Activated naive CD4-positive, alpha-beta T cell treated with anti-CD3 and anti-CD28 coated beads for 36 hours (primary cell): ENCODE data around the gene GBP7. TPM values are rescaled to one million over a fixed set of nuclear protein-coding genes. Genes with fewer than 3 reads are reported as not detected.
"Not testable (repeated sequence)": the region's sequence is repeated elsewhere in the genome, so short reads cannot be mapped to it uniquely, and the experiment has no call there.

Experiments used
- CTCF ChIA-PET: fragments of 350-600 bp; sonication (Branson Sonifier 250); formaldehyde crosslinking; loops from one replicate; lab custom pipeline; 2021; ENCODE audit warnings: antibody characterized with exemption; lab: Charles Lee
- DNase-seq: peaks from one replicate; pipeline ENCODE4 v3.0.0-alpha.2; 2020
- H3K27ac Mint-ChIP-seq: one replicate; pipeline ENCODE4 v1.8.0; 2021; ENCODE audit warnings: mild to moderate bottlenecking, mixed read lengths
- H3K27me3 Mint-ChIP-seq: one replicate; pipeline ENCODE4 v1.8.0; 2021; ENCODE audit warnings: low read depth, mixed read lengths
- H3K36me3 Mint-ChIP-seq: one replicate; pipeline ENCODE4 v1.8.0; 2021; ENCODE audit warnings: low read depth, mixed read lengths
- H3K4me1 Mint-ChIP-seq: one replicate; pipeline ENCODE4 v1.8.0; 2021; ENCODE audit warnings: low read depth, mixed read lengths
- H3K4me3 Mint-ChIP-seq: one replicate; pipeline ENCODE4 v1.8.0; 2021; ENCODE audit warnings: mild to moderate bottlenecking, moderate library complexity, mixed read lengths
- H3K9me3 Mint-ChIP-seq: one replicate; pipeline ENCODE4 v1.8.0; 2021; ENCODE audit warnings: mixed read lengths
- intact Hi-C: fragments of 100-400 bp; cut with micrococcal nuclease; formaldehyde crosslinking; loops from one replicate; pipeline ENCODE4 v1.15.1; 2023
- total RNA-seq, 2 experiments: library from RNA; stranded (reverse); gene quantifications; one replicate each; pipeline ENCODE4 v1.2.3, GENCODE V29; 2021

The GBP7 gene
- total RNA-seq, 2 experiments from 2014 or later: 0.12 TPM; not detected in 1

GRCh38 chr1:89130716-89131115 is 45.1 kb downstream of the GBP7 start:
- Mint-ChIP-seq H3K4me1 (peaks cover 40% of the 10 kb centered on the region), H3K4me3 (no peak overlapping the region), H3K27me3 (no peaks in the 10 kb centered on the region), H3K27ac (no peak overlapping the region), H3K36me3 (peaks cover 5% of the 10 kb centered on the region), H3K9me3 (peaks cover 4% of the 10 kb centered on the region)
- no peak for DNase-seq
- intact Hi-C loops: no loop called here
- CTCF ChIA-PET: interaction anchor here (1.1 kb wide), 1 partner anchor 45 kb away, joined by 3 read pairs; no protein-coding TSS in a partner anchor

- Mint-ChIP-seq H3K9me3 (peaks cover 4% of the 10 kb centered on the region), H3K36me3 (peaks cover 9% of the 10 kb centered on the region), H3K27ac (peak overlapping the region; percentile 94), H3K4me3 (no peak overlapping the region), H3K4me1 (peaks cover 40% of the 10 kb centered on the region), H3K27me3 (no peaks in the 10 kb centered on the region)
- CTCF ChIA-PET: interaction anchor here (0.7 kb wide), 2 partner anchors 20 to 42 kb away, joined by 4 to 5 read pairs; no protein-coding TSS in a partner anchor
- DNase-seq: no peak
- intact Hi-C loops: no loop called here
These were observed 45.9 kb downstream of the GBP7 start for GRCh38 chr1:89129911-89130310.

GRCh38 chr1:89128003-89128458 is 47.8 kb downstream of the GBP7 start:
- CTCF ChIA-PET: interaction anchor here (1.2 to 1.3 kb wide), 2 partner anchors 42 to 142 kb away, joined by 4 to 5 read pairs; no protein-coding TSS in a partner anchor
- Mint-ChIP-seq H3K27ac (peak overlapping the region; percentile 96), H3K36me3 (peaks cover 27% of the 10 kb centered on the region), H3K4me1 (peaks cover 31% of the 10 kb centered on the region), H3K4me3 (peak overlapping the region; percentile 66)
- intact Hi-C loops, H3K9me3 Mint-ChIP-seq, H3K27me3 Mint-ChIP-seq, DNase-seq: not testable (repeated sequence)

GRCh38 chr1:89126602-89127565 is 48.9 kb downstream of the GBP7 start:
- intact Hi-C loops: loop anchor here (1.0 to 2.0 kb wide), 16 partner anchors 23 to 484 kb away; partner anchors contain the start of genes GBP1, GBP3, GTF2B and KYAT3
- Mint-ChIP-seq H3K27ac (peak overlapping the region; percentile 96), H3K4me3 (peak overlapping the region; percentile 91), H3K4me1 (peaks cover 38% of the 10 kb centered on the region), H3K36me3 (peaks cover 36% of the 10 kb centered on the region)
- CTCF ChIA-PET: interaction anchor here (0.6 to 2.9 kb wide), 12 partner anchors 41 to 320 kb away, joined by 3 to 16 read pairs (median 3); partner anchors contain the start of genes GBP4 and GBP5
- not testable (repeated sequence) for H3K27me3 Mint-ChIP-seq, H3K9me3 Mint-ChIP-seq
- peak; percentile 91 for DNase-seq

GRCh38 chr1:89125913-89126580 is 49.8 kb downstream of the GBP7 start, which contains the start of gene GBP2:
Gene GBP2, minus strand, starts transcription at chr1:89126114. Its CDS starts 4,148 bp downstream, at chr1:89121966.
- DNase-seq: peak; percentile 44
- intact Hi-C loops: loop anchor here (1.0 to 2.0 kb wide), 16 partner anchors 22 to 485 kb away; partner anchors contain the start of genes GBP1, GBP3, GTF2B and KYAT3
- Mint-ChIP-seq H3K9me3 (peaks cover 4% of the 10 kb centered on the region), H3K27ac (peak within 1 kb of the TSS; percentile 96), H3K27me3 (no peaks in the 10 kb centered on the region), H3K36me3 (peaks cover 41% of the 10 kb centered on the region), H3K4me1 (peaks cover 44% of the 10 kb centered on the region), H3K4me3 (peak within 1 kb of the TSS; percentile 91)
- CTCF ChIA-PET: interaction anchor here (0.6 to 2.9 kb wide), 6 partner anchors 73 to 152 kb away, joined by 3 to 16 read pairs (median 4); partner anchors contain the start of genes GBP4 and GBP5

- peak overlapping the region; percentile 87 for H3K4me3 Mint-ChIP-seq
- peaks cover 4% of the 10 kb centered on the region for H3K9me3 Mint-ChIP-seq
- no peak for DNase-seq
- CTCF ChIA-PET: interaction anchor here (0.5 to 2.9 kb wide), 6 partner anchors 73 to 725 kb away, joined by 3 to 16 read pairs (median 6); partner anchors contain the start of genes GBP4 and GBP5
- H3K4me1 Mint-ChIP-seq: peaks cover 45% of the 10 kb centered on the region
- intact Hi-C loops: loop anchor here (1.0 kb wide), 1 partner anchor 330 kb away; no protein-coding TSS in a partner anchor
- peaks cover 42% of the 10 kb centered on the region for H3K36me3 Mint-ChIP-seq
- H3K27me3 Mint-ChIP-seq: no peaks in the 10 kb centered on the region
- H3K27ac Mint-ChIP-seq: peak overlapping the region; percentile 96
These were observed 50.4 kb downstream of the GBP7 start for GRCh38 chr1:89125240-89125912.

- H3K9me3 Mint-ChIP-seq: no peaks in the 10 kb centered on the region
- no peaks in the 10 kb centered on the region for H3K27me3 Mint-ChIP-seq
- peaks cover 44% of the 10 kb centered on the region for H3K36me3 Mint-ChIP-seq
- intact Hi-C loops: no loop called here
- no peak overlapping the region for H3K27ac Mint-ChIP-seq
- H3K4me1 Mint-ChIP-seq: peaks cover 24% of the 10 kb centered on the region
- CTCF ChIA-PET: interaction anchor here (0.6 to 2.3 kb wide), 3 partner anchors 54 to 155 kb away, joined by 3 to 6 read pairs (median 4); no protein-coding TSS in a partner anchor
- H3K4me3 Mint-ChIP-seq: no peak overlapping the region
- no peak for DNase-seq
These were observed 54.2 kb downstream of the GBP7 start for GRCh38 chr1:89121641-89122040.

- DNase-seq: no peak
These were observed 61.1 kb downstream of the GBP7 start for GRCh38 chr1:89114662-89115061.

GRCh38 chr1:89112871-89113613 is 62.8 kb downstream of the GBP7 start:
- Mint-ChIP-seq H3K4me3 (no peak overlapping the region), H3K4me1 (peaks cover 43% of the 10 kb centered on the region), H3K27ac (no peak overlapping the region), H3K9me3 (no peaks in the 10 kb centered on the region), H3K36me3 (peaks cover 81% of the 10 kb centered on the region), H3K27me3 (no peaks in the 10 kb centered on the region)
- no peak for DNase-seq
- intact Hi-C loops: no loop called here
- CTCF ChIA-PET: interaction anchor here (0.7 to 1.6 kb wide), 2 partner anchors 27 to 43 kb away, joined by 3 read pairs; no protein-coding TSS in a partner anchor

More at GRCh38 chr1:89114662-89115061, 61.1 kb downstream of the GBP7 start:
- Mint-ChIP-seq H3K27ac (no peak overlapping the region), H3K4me3 (no peak overlapping the region), H3K4me1 (peaks cover 38% of the 10 kb centered on the region), H3K9me3 (no peaks in the 10 kb centered on the region), H3K27me3 (no peaks in the 10 kb centered on the region), H3K36me3 (peaks cover 64% of the 10 kb centered on the region)
- CTCF ChIA-PET: no interaction called here
- intact Hi-C loops: no loop called here

GRCh38 chr1:89104687-89105086 is 71.1 kb downstream of the GBP7 start:
- Mint-ChIP-seq H3K4me3 (no peak overlapping the region), H3K27me3 (no peaks in the 10 kb centered on the region), H3K4me1 (peaks cover 44% of the 10 kb centered on the region), H3K36me3 (peaks cover 60% of the 10 kb centered on the region), H3K27ac (peak overlapping the region; percentile 88), H3K9me3 (no peaks in the 10 kb centered on the region)
- DNase-seq: no peak
- intact Hi-C loops: loop anchor here (1.0 to 2.0 kb wide), 4 partner anchors 22 to 170 kb away; partner anchors contain the start of gene GBP2
- CTCF ChIA-PET: interaction anchor here (0.6 to 1.5 kb wide), 3 partner anchors 41 to 253 kb away, joined by 4 to 6 read pairs (median 6); no protein-coding TSS in a partner anchor
